Activated naive CD4-positive, alpha-beta T cell treated with Interleukin-2 at 50 U/mL for 16 hours (primary cell): ENCODE measurements around the gene DNAH7.
"Not testable (repeated sequence)": the region's sequence is repeated elsewhere in the genome, so short reads cannot be mapped to it uniquely, and the experiment has no call there.

ENCODE experiments used
- DNase-seq: peaks from one replicate; pipeline ENCODE4 v3.0.0-alpha.2; 2020

Gene DNAH7

DNA sequence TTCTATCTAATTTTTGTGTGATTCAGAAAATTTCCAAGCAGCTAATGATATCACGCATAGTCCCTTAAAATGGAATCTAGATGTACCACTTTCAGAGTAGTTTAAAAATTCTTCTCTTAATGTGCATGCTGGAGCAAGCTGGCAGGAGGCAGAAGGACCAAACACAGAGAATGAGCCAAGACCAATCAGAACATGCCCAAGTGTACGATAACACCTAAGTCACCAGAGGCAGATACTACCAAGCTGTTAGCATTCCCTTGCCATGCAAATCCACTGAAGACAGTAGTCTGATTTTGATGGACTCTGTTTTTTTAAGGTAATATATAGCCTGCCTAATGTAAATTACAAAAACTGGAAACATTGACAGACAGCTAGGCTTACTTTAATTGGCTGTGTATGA lies 109.3 kb downstream of the DNAH7 start:
- DNase-seq = no peak

DNA sequence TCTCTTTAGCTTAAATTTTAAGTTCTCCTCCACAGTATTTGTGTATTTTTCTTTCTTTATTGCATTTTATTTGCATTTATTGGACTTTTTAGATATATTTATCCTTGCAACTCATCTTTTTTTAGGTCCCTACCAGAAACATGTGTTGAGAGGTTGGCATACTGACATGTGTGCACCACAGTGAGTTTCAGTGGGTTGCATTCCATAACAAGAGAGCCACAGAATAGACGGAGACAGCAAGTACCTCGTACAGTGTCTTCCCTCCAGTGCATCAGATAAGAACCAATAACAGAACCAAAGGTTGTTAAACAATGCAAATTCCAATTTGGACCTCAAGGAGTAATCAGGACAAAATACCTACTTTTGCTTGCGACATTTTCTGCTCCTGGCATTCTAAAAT lies 111.9 kb downstream of the DNAH7 start:
- no peak for DNase-seq

DNA sequence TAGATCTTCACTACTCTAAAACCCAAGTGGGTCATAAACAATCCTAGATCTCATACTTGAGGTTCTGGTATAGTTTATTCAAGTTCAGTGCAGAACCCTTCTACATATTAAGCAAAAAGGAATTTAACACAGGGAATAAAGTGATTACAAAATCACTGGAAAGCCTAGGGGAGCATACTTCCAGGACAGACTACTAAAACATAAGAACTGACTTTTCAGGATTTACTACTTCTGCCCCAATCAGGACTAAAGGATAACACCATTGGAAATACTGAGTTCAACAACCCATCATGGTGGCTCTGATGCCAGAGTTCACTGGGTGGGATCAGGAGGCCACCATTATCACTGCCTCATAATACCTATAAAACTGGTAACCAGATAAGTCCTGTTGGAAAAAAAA lies 123.6 kb downstream of the DNAH7 start:
- no peak for DNase-seq

DNA sequence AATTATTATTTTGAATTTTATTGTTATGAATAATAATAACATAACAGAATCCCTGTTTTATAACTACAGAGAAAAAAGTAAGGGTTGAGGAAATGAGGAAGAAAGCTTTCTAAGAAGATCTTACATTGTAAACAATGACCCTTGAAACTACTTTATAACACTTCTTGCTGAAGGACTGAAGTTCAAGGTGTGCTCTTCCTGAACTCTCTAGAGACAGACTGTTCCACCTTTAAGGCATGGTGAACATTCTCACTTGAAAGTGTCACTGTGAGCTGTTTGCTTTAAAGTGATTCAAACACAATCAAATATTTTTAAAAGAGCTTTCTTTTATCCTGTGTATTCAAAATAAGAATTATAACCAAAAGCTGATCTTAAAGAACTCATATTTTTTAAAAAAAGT lies 131.5 kb downstream of the DNAH7 start:
- no peak for DNase-seq

- DNase-seq = no peak
Measured at GRCh38 chr2:195934484-195934883, 134.2 kb downstream of the DNAH7 start.

DNA sequence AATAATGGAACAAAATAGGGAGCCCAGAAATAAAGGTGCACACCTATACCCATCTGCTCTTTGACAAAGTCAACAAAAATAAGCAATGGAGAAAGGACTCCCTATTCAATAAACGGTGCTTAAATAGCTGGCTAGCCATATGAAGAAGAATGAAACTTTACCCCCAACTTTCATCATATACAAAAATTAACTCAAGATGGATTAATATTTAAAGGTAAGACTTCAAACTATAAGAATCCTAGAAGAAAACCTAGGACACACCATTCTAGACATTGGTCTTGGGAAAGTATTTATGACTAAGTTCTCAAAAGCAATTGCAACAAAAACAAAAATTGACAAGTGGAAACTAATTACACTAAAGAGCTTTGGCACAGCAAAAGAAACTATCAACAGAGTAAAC lies 139.1 kb downstream of the DNAH7 start:
- DNase-seq = no peak

DNA sequence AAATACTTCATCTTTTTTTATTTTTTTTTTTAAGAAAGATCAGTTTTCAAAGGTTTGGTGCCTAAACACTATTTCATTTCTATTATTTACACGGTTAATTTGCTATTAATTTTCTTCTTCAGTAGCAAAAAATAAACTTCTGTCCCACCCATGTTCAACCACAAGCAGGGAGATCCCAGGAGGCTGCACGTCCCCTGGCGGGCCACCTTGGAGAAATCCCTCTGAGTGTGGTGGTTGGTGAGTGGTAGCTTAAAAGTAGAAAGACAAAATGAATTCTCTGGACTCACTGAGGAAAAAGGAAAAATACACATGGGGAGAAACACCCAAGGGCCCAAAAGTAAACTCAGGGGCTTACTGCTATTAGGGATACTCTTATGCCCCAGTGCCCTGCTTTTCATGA lies 143.5 kb downstream of the DNAH7 start:
- DNase-seq = no peak

GRCh38 chr2:195923889-195924288 lies 144.7 kb downstream of the DNAH7 start:
- no peak for DNase-seq

- not testable (repeated sequence) for DNase-seq
Measured at GRCh38 chr2:195917021-195917600, 151.5 kb downstream of the DNAH7 start.

- DNase-seq = no peak
Measured at GRCh38 chr2:195912079-195912478, 156.6 kb downstream of the DNAH7 start.

GRCh38 chr2:195910570-195910969 lies 158.1 kb downstream of the DNAH7 start:
- DNase-seq = no peak

GRCh38 chr2:195909926-195910325 lies 158.7 kb downstream of the DNAH7 start:
- DNase-seq = no peak

DNA sequence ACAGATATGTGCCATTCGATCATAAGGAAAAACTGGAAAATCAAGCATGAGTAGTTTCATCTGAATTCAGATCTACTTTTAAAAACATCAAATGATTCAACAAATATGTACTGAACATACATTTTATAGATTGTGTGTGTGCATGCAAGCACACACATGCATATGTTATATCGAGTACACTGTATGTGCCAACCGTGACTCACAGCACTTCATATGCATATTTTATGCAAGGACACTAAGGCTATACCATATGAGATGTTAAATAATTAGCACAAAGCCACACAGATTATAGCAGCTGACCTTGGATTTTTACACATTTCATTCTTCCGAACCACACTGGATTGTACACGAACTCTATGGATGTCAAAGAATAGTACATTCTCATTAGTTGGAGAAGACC lies 161.2 kb downstream of the DNAH7 start:
- no peak for DNase-seq

DNA sequence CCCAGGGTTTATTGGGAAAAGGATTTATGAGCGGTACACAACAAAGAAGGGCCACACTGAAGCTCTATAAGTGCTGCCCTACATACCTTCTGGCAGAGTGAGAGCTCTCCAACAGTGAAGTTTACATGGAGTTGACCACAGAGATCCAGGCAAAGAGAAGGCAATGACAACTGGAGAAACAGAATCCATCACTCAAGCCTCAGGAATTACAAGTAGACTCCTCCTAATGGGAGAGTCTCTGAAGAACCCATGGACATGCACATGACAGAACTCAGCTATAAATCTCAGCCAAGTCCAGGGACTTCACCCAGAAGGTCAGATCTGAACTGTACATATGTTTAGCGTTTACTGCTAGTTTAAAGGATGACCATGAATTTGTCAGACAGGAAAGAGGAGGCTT lies 164.7 kb downstream of the DNAH7 start:
- DNase-seq = no peak

- DNase-seq = no peak
Measured at GRCh38 chr2:195902857-195903256, 165.8 kb downstream of the DNAH7 start.

DNA sequence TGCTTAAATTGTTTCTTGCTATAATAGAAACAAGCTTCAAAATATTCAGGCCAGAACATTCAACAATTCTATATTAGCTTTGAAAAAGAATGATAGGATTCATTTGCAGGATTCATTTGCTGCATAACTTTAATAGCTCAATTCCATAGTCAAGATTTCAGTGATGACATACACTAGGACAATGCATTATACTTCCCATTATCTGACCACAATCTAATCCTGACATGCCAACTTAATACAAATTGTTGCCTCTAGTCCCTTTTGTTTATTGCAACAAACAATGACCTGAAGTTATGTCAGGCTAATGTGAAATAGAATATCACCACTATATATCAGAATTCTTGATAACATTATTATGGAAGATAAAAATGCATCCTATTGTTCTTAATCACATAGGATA lies 169.4 kb downstream of the DNAH7 start:
- no peak for DNase-seq

DNA sequence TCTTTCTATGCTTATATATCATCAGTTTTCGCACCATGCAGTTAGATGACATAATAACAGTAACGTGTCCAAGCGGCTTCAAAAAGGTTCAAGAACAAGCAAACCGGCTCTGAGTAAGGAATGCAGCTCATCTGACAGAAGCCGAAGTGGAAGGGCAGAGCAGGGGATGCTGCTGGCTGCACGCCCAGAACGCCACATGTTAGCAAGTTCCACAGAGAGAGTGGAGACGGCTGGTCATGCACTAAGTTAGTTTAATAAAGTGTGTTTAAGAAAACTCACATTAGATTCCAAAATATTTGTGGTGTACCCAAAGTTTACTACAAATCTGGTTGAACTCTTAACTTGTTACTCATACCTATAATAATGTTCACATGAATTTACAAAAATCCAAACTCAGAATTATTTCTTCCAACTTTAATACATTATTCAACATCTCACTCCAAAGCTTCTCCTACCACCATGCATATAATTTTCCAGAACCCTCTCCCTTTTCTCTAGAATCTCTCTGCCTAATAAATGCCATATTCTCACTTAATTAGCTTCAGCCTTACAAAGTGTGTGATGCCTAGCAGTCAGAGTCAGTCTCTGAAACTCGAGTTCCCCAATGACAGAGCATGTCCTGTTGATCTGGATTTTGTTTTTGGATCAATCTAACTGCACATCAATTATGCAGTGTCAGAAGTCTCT lies 170.0 kb downstream of the DNAH7 start:
- DNase-seq = no peak

- no peak for DNase-seq
Measured at GRCh38 chr2:195891081-195891480, 177.6 kb downstream of the DNAH7 start.

- DNase-seq = no peak
Measured at GRCh38 chr2:195879153-195879552, 189.5 kb downstream of the DNAH7 start.

DNA sequence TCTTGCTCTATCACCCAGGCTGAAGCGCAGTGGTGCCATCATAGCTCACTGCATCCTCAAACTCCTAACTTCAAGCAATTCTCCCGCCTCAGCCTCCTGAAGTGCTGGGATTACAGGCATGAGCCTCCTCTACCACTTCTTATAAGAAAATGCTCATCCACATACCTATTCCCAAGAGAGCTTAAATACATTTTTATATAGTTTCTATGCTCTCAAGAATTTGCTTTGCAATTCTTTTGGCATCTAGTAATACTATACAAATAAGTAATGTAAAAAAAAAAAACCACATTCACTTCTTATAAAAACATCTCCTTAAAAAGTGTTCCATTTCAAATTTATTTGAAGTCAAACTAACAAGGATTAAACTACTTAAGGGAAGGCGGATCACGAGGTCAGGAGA lies 197.3 kb downstream of the DNAH7 start:
- DNase-seq = no peak

DNA sequence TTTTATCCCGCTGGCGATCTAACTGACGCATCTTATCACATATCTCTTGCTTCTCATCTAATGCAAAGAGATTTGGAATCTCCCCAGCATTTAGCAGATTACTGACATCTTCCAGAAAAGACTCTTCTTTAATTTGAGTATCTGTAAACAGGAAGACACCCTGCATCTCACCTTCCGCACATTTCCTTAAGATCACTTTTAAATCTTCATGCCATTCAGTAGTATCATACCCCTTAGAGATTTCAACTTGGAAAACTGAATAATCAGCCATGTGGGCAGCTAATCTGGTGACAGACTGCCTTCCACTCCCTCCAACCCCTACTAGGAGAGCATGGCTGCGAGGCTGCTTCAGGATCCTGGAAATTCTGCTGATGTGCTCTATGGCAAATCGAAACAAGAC lies 204.3 kb downstream of the DNAH7 start:
- no peak for DNase-seq

DNA sequence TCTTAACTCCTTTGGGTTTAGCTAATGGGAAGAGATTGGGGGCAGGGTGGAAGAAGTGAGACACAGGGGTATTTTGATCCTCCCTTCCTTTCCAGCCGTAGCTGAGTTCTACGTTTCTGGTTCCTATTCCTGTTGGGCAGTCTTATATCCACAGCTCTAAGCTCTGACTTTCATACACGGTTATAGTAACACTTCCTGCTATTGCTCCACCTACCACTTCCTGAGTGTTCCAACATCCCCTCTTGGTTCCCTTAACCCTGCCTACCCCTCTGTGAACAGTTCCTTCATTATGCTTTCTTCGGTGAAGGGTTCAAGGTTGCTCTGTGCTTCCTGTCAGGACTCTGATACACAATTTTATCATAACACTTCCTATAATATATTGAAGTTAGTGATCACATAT lies 205.1 kb downstream of the DNAH7 start:
- DNase-seq = no peak

DNA sequence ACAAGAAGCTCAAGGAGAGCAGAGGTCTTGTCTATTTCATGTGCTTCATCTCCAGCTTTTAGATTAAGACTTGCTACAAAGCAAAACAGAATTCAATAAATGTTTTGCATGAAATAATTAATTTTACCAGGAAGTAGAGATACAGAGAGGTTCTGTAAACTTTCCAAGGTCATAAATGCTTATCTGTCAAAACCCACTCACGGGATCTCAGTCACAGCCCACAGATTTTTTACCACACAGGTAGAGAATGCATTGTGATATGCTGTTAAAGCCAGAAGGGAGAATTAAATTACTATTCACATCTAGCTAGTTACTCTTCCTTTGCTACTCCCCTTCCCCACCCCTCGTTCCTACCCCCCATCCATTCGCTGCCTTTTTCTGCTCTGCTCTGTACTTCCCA lies 205.5 kb downstream of the DNAH7 start:
- DNase-seq = no peak

GRCh38 chr2:195861821-195862220 lies 206.8 kb downstream of the DNAH7 start:
- no peak for DNase-seq

DNA sequence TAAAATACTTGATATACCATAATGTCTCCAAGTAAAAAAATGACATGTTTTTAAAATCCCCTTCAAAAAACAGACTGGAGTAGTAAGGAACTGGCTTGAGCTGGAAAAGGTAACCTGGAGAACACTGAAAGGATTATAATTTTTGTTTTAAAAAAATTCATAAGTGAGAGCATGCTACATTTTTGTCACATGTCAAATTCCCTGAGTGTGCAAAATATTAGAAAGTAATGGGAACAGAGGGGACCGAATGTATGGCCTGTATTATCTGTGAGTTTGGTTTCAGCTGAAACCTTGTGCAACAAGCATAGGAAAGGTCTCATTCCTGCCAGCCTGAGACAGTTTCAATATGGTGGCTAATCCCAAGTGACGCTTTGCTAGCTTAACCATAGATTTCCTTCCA lies 209.1 kb downstream of the DNAH7 start:
- DNase-seq = no peak
